ENCODE results near the gene SLC6A20. TPM values are rescaled to one million over a fixed set of nuclear protein-coding genes. Genes with fewer than 3 reads are reported as not detected.

The SLC6A20 gene
- total RNA-seq, 1 donor = not detected

- no peak overlapping the region for H3K4me3 ChIP-seq (ENCODE audit: low read depth, low read length)
- no peak for DNase-seq (ENCODE audit: low read depth)
- TF ChIP-seq, protein P1, sequence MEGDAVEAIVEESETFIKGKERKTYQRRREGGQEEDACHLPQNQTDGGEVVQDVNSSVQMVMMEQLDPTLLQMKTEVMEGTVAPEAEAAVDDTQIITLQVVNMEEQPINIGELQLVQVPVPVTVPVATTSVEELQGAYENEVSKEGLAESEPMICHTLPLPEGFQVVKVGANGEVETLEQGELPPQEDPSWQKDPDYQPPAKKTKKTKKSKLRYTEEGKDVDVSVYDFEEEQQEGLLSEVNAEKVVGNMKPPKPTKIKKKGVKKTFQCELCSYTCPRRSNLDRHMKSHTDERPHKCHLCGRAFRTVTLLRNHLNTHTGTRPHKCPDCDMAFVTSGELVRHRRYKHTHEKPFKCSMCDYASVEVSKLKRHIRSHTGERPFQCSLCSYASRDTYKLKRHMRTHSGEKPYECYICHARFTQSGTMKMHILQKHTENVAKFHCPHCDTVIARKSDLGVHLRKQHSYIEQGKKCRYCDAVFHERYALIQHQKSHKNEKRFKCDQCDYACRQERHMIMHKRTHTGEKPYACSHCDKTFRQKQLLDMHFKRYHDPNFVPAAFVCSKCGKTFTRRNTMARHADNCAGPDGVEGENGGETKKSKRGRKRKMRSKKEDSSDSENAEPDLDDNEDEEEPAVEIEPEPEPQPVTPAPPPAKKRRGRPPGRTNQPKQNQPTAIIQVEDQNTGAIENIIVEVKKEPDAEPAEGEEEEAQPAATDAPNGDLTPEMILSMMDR (IDR thresholded peaks at IDR 0.05; ENCODE audit: insufficient read depth, low read depth, low read length) = no peak
These were observed 59.1 kb downstream of the SLC6A20 start for GRCh38 chr3:45737234-45737633.

DNA sequence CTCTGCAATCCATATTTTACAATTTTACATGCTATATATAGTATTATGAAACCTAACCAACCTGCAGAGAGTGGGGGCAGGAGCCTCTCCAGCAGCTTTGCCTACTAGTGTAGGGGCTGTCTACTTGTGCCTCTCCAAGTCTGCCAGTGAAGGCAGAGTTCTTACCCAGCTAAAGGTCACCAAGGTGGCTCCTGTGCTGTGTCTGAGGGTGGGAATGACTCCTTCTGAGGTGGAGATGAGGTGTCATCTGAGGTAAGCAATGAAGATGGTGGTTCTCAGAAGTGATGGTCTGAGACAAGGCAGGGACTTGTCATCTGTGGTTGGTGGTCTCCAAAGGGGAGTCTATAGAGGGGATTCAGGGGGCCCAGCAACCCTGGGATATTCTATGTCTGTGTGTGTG, 59.6 kb downstream of the SLC6A20 start:
- no peak for DNase-seq (ENCODE audit: low read depth)
- TF ChIP-seq, protein P1 (IDR thresholded peaks at IDR 0.05; ENCODE audit: insufficient read depth, low read depth, low read length) = no peak

DNA sequence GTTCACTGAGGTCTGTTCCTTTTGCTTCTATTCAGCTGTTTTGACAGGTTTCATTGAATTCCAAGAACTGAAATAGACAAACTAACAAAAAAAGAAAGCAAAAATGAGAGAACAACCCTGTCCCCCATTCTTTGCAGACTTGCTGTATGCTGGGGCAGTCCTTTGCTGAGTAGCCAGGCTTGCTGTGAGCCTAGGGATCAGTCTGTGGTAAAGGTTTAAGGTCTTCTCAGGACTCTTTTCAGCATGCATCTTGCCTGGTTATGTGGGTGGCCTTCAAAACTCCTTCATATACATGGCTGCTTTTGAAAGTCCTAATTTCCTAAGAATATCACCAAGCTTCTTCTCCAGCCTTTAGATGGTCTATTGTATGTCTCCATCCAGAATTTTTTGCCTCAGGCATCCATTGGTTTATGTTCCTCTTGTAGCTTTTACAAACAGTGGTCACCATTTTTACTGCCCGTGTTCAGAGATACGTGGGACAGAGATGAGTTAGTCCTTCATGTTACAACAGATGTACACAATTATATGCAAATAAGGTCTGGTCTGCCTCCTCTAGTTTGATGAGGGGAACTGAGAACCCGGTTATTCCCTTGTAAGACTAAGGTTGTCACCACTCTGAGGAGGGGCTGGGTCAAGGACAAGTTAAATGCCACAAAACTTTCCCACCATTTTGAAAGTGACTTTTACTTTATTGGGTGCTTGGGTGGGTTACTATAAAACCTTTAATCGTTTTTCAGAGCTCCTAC, 65.8 kb downstream of the SLC6A20 start:
- no peak overlapping the region for H3K4me3 ChIP-seq (ENCODE audit: low read depth, low read length)
- no peak for DNase-seq (ENCODE audit: low read depth)

More for the DNA sequence above, 59.6 kb downstream of the SLC6A20 start:
- H3K4me3 ChIP-seq (ENCODE audit: low read depth, low read length) = no peak overlapping the region

DNA sequence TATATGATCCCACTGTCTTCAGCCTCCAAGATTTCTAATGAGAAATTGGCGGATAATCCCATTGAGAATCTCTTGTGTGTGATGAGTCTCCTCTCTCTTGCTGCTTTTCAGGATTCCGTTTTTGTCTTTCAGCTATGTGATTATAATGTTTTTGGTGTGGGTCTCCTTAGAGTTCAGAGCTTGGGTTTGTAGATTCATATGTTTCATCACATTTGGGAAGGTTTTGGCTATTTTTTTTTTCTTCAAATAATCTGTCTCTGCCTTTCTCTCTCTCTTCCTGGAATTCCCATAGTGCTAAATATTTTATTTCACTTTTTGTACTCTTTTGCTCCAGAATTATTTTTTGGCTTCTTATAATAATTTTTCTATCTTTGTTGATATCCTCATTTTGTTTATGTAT, 66.7 kb downstream of the SLC6A20 start:
- TF ChIP-seq, protein P1 (IDR thresholded peaks at IDR 0.05; ENCODE audit: insufficient read depth, low read depth, low read length) = no peak
- no peak overlapping the region for H3K4me3 ChIP-seq (ENCODE audit: low read depth, low read length)
- no peak for DNase-seq (ENCODE audit: low read depth)

More for the DNA sequence above, 65.8 kb downstream of the SLC6A20 start:
- TF ChIP-seq, protein P1 (IDR thresholded peaks at IDR 0.05; ENCODE audit: insufficient read depth, low read depth, low read length) = no peak

- TF ChIP-seq, protein P1 (IDR thresholded peaks at IDR 0.05; ENCODE audit: insufficient read depth, low read depth, low read length) = no peak
These were observed 71.4 kb downstream of the SLC6A20 start for GRCh38 chr3:45724911-45725310.

GRCh38 chr3:45719655-45720487, 76.5 kb downstream of the SLC6A20 start:
- TF ChIP-seq, protein P1 (IDR thresholded peaks at IDR 0.05; ENCODE audit: insufficient read depth, low read depth, low read length) = no peak
- peak; percentile 30 for DNase-seq (ENCODE audit: low read depth)

More at GRCh38 chr3:45724911-45725310, 71.4 kb downstream of the SLC6A20 start:
- DNase-seq (ENCODE audit: low read depth) = no peak
- no peak overlapping the region for H3K4me3 ChIP-seq (ENCODE audit: low read depth, low read length)

More at GRCh38 chr3:45719655-45720487, 76.5 kb downstream of the SLC6A20 start:
- H3K4me3 ChIP-seq (ENCODE audit: low read depth, low read length) = no peak overlapping the region

Measured in fibroblast of villous mesenchyme (primary cell).